PC-3 (cell line): Measurements from ENCODE around the gene TREX2. TPM values are rescaled to one million over a fixed set of nuclear protein-coding genes. Genes with fewer than 3 reads are reported as not detected.

Experiments
- ATAC-seq: fragments of 200-7000 bp; cut with Tn5 transposase; 2 replicates; pipeline ENCODE4 v1.9.1; 2020; ENCODE audit warnings: mild to moderate bottlenecking, moderate library complexity
- BruUV-seq: library from RNA; stranded (reverse); fragments of 400-500 nt; replicated peaks from 2 replicates; lab custom pipeline; 2021; lab: Mats Ljungman, UMichigan
- CTCF ChIA-PET: fragments of 300-600 bp; sonication (Branson Sonifier 250); formaldehyde crosslinking; loops from one replicate; lab custom pipeline; 2022; ENCODE audit warnings: antibody characterized with exemption; lab: Charles Lee
- POLR2A ChIA-PET: fragments of 300-600 bp; sonication (Branson Sonifier 250); formaldehyde crosslinking; loops from one replicate; lab custom pipeline; 2022; ENCODE audit warnings: antibody characterized with exemption; ENCODE audit not compliant: unreplicated experiment; lab: Charles Lee
- DNase-seq: peaks from one replicate; pipeline ENCODE4 v3.0.0-alpha.2; 2015
- H2AFZ ChIP-seq: fragments of 300-600 bp; sonication (generic); 2 replicates; pipeline ENCODE4 v1.6.0; 2016; ENCODE audit warnings: antibody characterized with exemption, low read length
- H3F3A ChIP-seq: fragments of 300-600 bp; sonication (generic); one replicate; pipeline ENCODE4 v1.6.0; 2017; ENCODE audit warnings: antibody characterized with exemption, low read length, control low read depth, mild to moderate bottlenecking; ENCODE audit not compliant: unreplicated experiment
- H3K27ac ChIP-seq: fragments of 300-600 bp; sonication (generic); 2 replicates; pipeline ENCODE4 v1.5.1; 2016; ENCODE audit warnings: mild to moderate bottlenecking, low read length
- H3K27me3 ChIP-seq: fragments of 300-600 bp; sonication (generic); 2 replicates; pipeline ENCODE4 v1.6.1; 2016; ENCODE audit warnings: low read length, mixed read lengths
- H3K36me3 ChIP-seq: fragments of 300-600 bp; sonication (generic); 2 replicates; pipeline ENCODE4 v1.6.1; 2016; ENCODE audit warnings: low read depth, mixed run types, low read length, mixed read lengths
- H3K4me1 ChIP-seq: fragments of 300-600 bp; sonication (generic); 2 replicates; pipeline ENCODE4 v1.5.1; 2016; ENCODE audit warnings: low read length; ENCODE audit not compliant: insufficient read depth
- H3K4me2 ChIP-seq: fragments of 300-600 bp; sonication (generic); 2 replicates; pipeline ENCODE4 v1.6.0; 2016; ENCODE audit warnings: low read length
- H3K4me3 ChIP-seq: fragments of 300-600 bp; sonication (generic); 2 replicates; pipeline ENCODE4 v1.5.1; 2016; ENCODE audit warnings: mild to moderate bottlenecking, low read length, mixed read lengths
- H3K79me2 ChIP-seq: fragments of 300-600 bp; sonication (generic); 2 replicates; pipeline ENCODE4 v1.6.1; 2017; ENCODE audit warnings: low read length, mixed read lengths
- H3K9ac ChIP-seq: fragments of 300-600 bp; sonication (generic); 2 replicates; pipeline ENCODE4 v1.6.0; 2016; ENCODE audit warnings: mild to moderate bottlenecking, low read length
- H3K9me2 ChIP-seq: fragments of 300-600 bp; sonication (generic); replicated peaks from 2 replicates; pipeline ENCODE4 v1.6.1; 2016; ENCODE audit warnings: mixed run types, low read length, mixed read lengths
- H3K9me3 ChIP-seq: fragments of 300-600 bp; sonication (generic); 2 replicates; pipeline ENCODE4 v1.6.1; 2016; ENCODE audit warnings: low read length, mixed read lengths
- H4K20me1 ChIP-seq: fragments of 300-600 bp; sonication (generic); 2 replicates; pipeline ENCODE4 v1.6.1; 2016; ENCODE audit warnings: low read length, mixed read lengths
- EZH2 ChIP-seq: fragments of 300-600 bp; sonication (generic); IDR thresholded peaks from one replicate; pipeline ENCODE4 v1.6.1; 2017; ENCODE audit warnings: antibody characterized with exemption, mild to moderate bottlenecking, low read length; ENCODE audit not compliant: unreplicated experiment
- EZH2phosphoT487 ChIP-seq: fragments of 300-600 bp; sonication (generic); IDR thresholded peaks from 2 replicates; pipeline ENCODE4 v1.6.1; 2018; ENCODE audit warnings: mild to moderate bottlenecking, antibody characterized with exemption, low read length, borderline replicate concordance
- intact Hi-C: fragments of 100-400 bp; cut with micrococcal nuclease; formaldehyde crosslinking; loops from 2 replicates; pipeline ENCODE4 v1.9.0; 2023
- total RNA-seq: library from RNA; depleted of rRNA; stranded (reverse); fragments of >200 nt; gene quantifications from 2 replicates; pipeline ENCODE4 v1.2.3, GENCODE V29; 2014
- TF ChIP-seq, protein P1 (sequence below): fragments of 300-600 bp; sonication (generic); conservative IDR thresholded peaks from 2 replicates; pipeline ENCODE4 v1.5.1; 2017; ENCODE audit warnings: antibody characterized with exemption, low read depth, mild to moderate bottlenecking, low read length

TREX2 gene
- total RNA-seq, 1 experiment from 2014 or later: 1.4 TPM

DNA sequence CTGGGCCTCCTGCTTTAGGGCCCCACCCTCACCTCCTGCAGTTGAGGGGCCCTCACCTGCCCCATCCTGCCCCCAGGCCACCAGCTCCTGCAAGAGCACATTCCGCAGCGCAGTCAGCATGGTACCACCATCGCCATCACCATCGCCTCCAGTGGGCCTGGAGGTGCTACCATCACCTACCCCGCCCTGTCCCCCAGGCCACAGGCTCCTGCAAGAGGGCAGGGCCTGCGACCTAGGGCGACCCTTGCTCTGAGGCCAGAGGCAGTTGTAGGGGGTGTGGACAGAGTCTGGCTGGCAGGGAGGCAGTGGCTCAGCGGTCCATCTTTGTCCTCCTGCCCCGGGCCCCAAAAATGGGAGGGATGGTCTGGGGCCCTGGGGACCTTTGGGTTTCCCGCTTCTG is 28.4 kb upstream of the TREX2 start:
- no TSS peak for BruUV-seq
- CTCF ChIA-PET: no interaction called here

DNA sequence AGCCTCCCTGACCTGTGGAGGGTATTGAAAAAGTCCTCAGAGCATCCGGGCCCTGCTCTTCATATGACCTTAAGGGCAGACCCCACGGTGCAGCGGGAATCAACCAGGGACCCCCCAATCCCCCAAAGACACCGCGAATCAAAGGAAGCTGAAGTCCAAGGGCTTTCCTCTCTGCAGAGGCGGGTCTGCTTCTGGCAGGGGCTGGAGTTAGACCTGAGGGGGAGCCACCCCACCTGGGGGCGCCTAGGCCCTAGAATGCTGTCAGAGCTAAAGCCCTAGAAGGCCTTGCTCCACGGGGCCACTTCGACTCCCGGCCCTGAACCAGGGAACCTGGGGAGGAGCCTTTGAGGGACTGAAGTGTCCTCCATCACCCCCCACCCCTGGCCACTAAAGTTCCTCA is 27.3 kb upstream of the TREX2 start:
- intact Hi-C loops: no loop called here
- H3K27ac ChIP-seq: no peak overlapping the region
- no peaks in the 10 kb centered on the region for H3K27me3 ChIP-seq
- no peak for TF ChIP-seq EZH2
- TF ChIP-seq, protein P1, sequence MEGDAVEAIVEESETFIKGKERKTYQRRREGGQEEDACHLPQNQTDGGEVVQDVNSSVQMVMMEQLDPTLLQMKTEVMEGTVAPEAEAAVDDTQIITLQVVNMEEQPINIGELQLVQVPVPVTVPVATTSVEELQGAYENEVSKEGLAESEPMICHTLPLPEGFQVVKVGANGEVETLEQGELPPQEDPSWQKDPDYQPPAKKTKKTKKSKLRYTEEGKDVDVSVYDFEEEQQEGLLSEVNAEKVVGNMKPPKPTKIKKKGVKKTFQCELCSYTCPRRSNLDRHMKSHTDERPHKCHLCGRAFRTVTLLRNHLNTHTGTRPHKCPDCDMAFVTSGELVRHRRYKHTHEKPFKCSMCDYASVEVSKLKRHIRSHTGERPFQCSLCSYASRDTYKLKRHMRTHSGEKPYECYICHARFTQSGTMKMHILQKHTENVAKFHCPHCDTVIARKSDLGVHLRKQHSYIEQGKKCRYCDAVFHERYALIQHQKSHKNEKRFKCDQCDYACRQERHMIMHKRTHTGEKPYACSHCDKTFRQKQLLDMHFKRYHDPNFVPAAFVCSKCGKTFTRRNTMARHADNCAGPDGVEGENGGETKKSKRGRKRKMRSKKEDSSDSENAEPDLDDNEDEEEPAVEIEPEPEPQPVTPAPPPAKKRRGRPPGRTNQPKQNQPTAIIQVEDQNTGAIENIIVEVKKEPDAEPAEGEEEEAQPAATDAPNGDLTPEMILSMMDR: no peak
- TF ChIP-seq EZH2phosphoT487: no peak
- H3F3A ChIP-seq: no peaks in the 10 kb centered on the region
- ChIA-PET CTCF (no interaction called here), POLR2A (interaction anchor here (0.5 kb wide), 1 partner anchor 169 kb away, joined by 3 read pairs; no protein-coding TSS in a partner anchor)
- no peaks in the 10 kb centered on the region; the same call in 1 of the 2 replicates for H3K4me1 ChIP-seq
- no peak overlapping the region for H3K4me3 ChIP-seq
- DNase-seq (no peak), ATAC-seq (no peak)
- H2AFZ ChIP-seq: no peak overlapping the region
- no TSS peak for BruUV-seq
- H3K9me3 ChIP-seq: no peaks in the 10 kb centered on the region
- H3K79me2 ChIP-seq: peaks cover 20% of the 10 kb centered on the region
- H3K9ac ChIP-seq: no peak overlapping the region
- no peaks in the 10 kb centered on the region for H3K36me3 ChIP-seq
- no peak overlapping the region for H3K4me2 ChIP-seq
- H3K9me2 ChIP-seq: no peaks in the 10 kb centered on the region
- no peaks in the 10 kb centered on the region for H4K20me1 ChIP-seq

More for the DNA sequence above, 28.4 kb upstream of the TREX2 start:
- H3K4me2 ChIP-seq: no peak overlapping the region
- TF ChIP-seq EZH2phosphoT487 (no peak), EZH2 (no peak)
- TF ChIP-seq, protein P1: no peak
- intact Hi-C loops: no loop called here
- POLR2A ChIA-PET: no interaction called here
- DNase-seq (no peak), ATAC-seq (no peak)
- no peaks in the 10 kb centered on the region for H4K20me1 ChIP-seq
- no peaks in the 10 kb centered on the region for H3K27me3 ChIP-seq
- no peaks in the 10 kb centered on the region for H3F3A ChIP-seq
- no peaks in the 10 kb centered on the region for H3K9me3 ChIP-seq
- peaks cover 9% of the 10 kb centered on the region for H3K79me2 ChIP-seq
- no peak overlapping the region for H3K9ac ChIP-seq
- no peaks in the 10 kb centered on the region for H3K36me3 ChIP-seq
- no peak overlapping the region for H2AFZ ChIP-seq
- H3K4me3 ChIP-seq: no peak overlapping the region
- H3K4me1 ChIP-seq: no peaks in the 10 kb centered on the region; the same call in 1 of the 2 replicates
- H3K9me2 ChIP-seq: no peaks in the 10 kb centered on the region
- no peak overlapping the region for H3K27ac ChIP-seq

- no peak overlapping the region for H3K27ac ChIP-seq
- ChIA-PET CTCF (interaction anchor here (0.6 kb wide), 1 partner anchor 17 kb away, joined by 4 read pairs; no protein-coding TSS in a partner anchor), POLR2A (no interaction called here)
- BruUV-seq: no TSS peak
- H3F3A ChIP-seq: no peaks in the 10 kb centered on the region
- H3K4me2 ChIP-seq: no peak overlapping the region
- no peaks in the 10 kb centered on the region for H3K27me3 ChIP-seq
- H2AFZ ChIP-seq: no peak overlapping the region
- H3K36me3 ChIP-seq: no peaks in the 10 kb centered on the region
- no peak for TF ChIP-seq EZH2
- intact Hi-C loops: loop anchor here (2.0 kb wide), 1 partner anchor 35 kb away; no protein-coding TSS in a partner anchor
- no peak overlapping the region for H3K4me3 ChIP-seq
- no peaks in the 10 kb centered on the region for H3K9me3 ChIP-seq
- H3K79me2 ChIP-seq: peaks cover 27% of the 10 kb centered on the region
- no peaks in the 10 kb centered on the region; the same call in 1 of the 2 replicates for H3K4me1 ChIP-seq
- no peak for ATAC-seq
- no peaks in the 10 kb centered on the region for H4K20me1 ChIP-seq
- DNase-seq: no peak
- no peak overlapping the region for H3K9ac ChIP-seq
- H3K9me2 ChIP-seq: no peaks in the 10 kb centered on the region
Measured at GRCh38 chrX:153471663-153472280, 25.9 kb upstream of the TREX2 start.
